ENCODE measurements around the gene PSAPL1. TPM values are rescaled to one million over a fixed set of nuclear protein-coding genes. Genes with fewer than 3 reads are reported as not detected.
A peak's percentile ranks its signal among the peaks of the same experiment; 100 is the strongest.

The PSAPL1 gene
- polyA plus RNA-seq, 1 experiment, result not detected

DNA sequence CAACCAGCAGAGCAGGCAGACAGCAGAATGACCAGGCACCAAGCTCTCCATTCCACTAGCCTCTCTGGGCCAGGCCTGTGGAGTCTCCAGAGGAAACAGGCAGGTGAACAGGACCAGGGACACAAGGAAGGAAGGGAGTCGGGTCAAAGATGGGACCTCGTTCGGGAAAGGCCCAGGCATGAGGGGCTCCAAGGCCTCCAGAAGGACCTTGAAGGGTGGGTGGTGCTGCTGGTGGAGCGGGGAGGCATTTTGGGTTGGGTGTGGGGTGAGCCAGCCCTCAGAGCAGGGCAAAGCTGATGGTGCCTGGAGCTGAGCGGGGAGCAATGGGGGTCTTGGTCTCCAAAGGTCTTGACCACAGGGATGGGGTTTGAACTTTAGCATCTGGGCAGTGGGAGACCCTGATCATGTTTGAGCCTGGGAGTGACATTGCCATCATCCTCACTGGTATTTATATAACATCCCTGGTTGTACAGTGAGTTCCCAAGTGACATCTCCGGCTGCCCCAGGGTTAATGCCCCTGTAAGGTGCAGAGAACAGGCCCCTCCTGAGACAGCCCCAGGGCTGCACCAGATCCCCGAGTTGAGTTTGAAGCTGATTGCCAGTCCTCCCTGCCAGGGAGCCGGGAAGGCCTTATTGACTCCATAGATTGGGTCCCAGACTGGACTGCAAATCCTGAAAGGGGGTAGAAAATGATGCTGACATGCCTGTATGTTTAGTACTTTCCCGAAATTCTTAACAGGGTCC lies 52.7 kb downstream of the PSAPL1 start:
- Histone ChIP-seq H3K4me3 (ENCODE audit: low read depth, low read length) (no peak overlapping the region), H3K27me3 (ENCODE audit: control insufficient read depth, insufficient read depth, low read length) (peaks cover 12% of the 10 kb centered on the region), H3K36me3 (ENCODE audit: control insufficient read depth, insufficient read depth, low read length) (no peaks in the 10 kb centered on the region)
- ChIA-PET POLR2A (no interaction called here), CTCF (no interaction called here)
- DNase-seq (ENCODE audit: low read depth), result no peak
- TF ChIP-seq CTCF (IDR thresholded peaks at IDR 0.05; ENCODE audit: insufficient read depth, low read depth, low read length), result no peak

DNA sequence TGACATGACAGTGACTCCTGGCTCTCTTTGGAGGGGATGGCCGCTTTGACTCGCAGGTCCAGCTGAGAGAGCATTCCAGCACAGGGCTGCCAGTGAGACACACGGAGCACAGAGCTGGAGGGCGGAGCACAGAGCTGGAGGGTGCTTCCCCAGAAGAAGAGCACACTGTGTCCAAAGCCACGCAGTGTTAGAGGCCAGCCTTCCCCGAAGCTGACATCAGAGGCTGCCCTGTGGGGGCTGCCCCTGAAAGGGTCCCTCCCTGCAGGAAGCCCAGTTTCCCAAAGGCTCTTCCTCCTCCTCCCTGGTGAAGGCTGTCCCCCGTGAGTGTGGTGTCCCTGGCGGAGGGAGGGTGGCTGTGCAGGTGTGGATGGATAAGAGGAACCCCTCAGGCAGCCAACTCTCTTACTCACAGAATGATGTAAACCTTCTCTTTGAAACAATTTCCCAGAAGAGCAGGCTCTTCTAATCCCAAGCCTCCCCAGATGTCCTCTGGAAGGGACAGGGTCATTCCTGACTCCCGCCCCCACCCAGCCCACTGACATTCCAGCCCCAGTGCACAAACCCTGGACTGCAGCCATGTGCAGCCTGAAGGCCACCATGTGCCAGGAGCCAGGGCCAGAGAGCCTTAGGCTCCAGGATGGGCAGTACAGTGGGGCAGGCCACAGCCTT lies 53.4 kb downstream of the PSAPL1 start:
- no peak for DNase-seq (ENCODE audit: low read depth)

More for the DNA sequence above, 53.4 kb downstream of the PSAPL1 start:
- ChIA-PET POLR2A (no interaction called here), CTCF (interaction anchor here (1.6 kb wide), 1 partner anchor 10 kb away, joined by 4 read pairs; no protein-coding TSS in a partner anchor)
- H3K4me3 ChIP-seq (ENCODE audit: low read depth, low read length), result no peak overlapping the region
- no peaks in the 10 kb centered on the region for H3K36me3 ChIP-seq (ENCODE audit: control insufficient read depth, insufficient read depth, low read length)
- 0 out of 2 replicates have a peak, but pooled peaks have one; percentile 3 for TF ChIP-seq CTCF (IDR thresholded peaks at IDR 0.05; ENCODE audit: insufficient read depth, low read depth, low read length)
- H3K27me3 ChIP-seq (ENCODE audit: control insufficient read depth, insufficient read depth, low read length), result peaks cover 12% of the 10 kb centered on the region

Small RNAs within 50 kb of the gene (small RNA-seq; reads per million reads assigned to genes)
- gene MIR4274 (ENCODE audit: insufficient read length, low read depth, low replicate concordance), result not detected

Other genes with a start within 250 kb of the PSAPL1 start
- gene SORCS2, start 242.4 kb downstream of the PSAPL1 start, polyA plus RNA-seq (2011; rRNA removed), result 0.59 and 0.63 TPM in 2 replicates

Data from BJ (cell line).